Liver (tissue), 9 donors: Measurements from ENCODE around the gene BAG3. TPM values are rescaled to one million over a fixed set of nuclear protein-coding genes. Genes with fewer than 3 reads are reported as not detected.

Experiments used
- DNase-seq: peaks from one replicate; pipeline ENCODE4 v3.0.0-alpha.2; 2017; ENCODE audit warnings: low spot score
- H3K27ac ChIP-seq, 2 donors: one replicate each; pipeline ENCODE4 v1.7.0; 2013; ENCODE audit warnings: inconsistent platforms in 2 of 2, low read length in 2 of 2, control low read depth in 1 of 2, low read depth in 1 of 2, mild to moderate bottlenecking in 1 of 2
- H3K27me3 ChIP-seq, 4 donors: one replicate each; pipeline versions ENCODE4 v1.6.1 to v1.7.0; 2013; ENCODE audit warnings: low read length in 3 of 4, inconsistent platforms in 1 of 4, mild to moderate bottlenecking in 1 of 4, moderate library complexity in 1 of 4; ENCODE audit not compliant: control insufficient read depth in 4 of 4, insufficient read depth in 4 of 4
- H3K36me3 ChIP-seq, 4 donors: one replicate each; pipeline versions ENCODE4 v1.6.1 to v1.7.0; 2013; ENCODE audit warnings: low read length in 3 of 4, mild to moderate bottlenecking in 3 of 4, low read depth in 1 of 4, moderate library complexity in 1 of 4; ENCODE audit not compliant: control insufficient read depth in 4 of 4, insufficient read depth in 3 of 4
- H3K4me1 ChIP-seq, 4 donors: one replicate each; pipeline versions ENCODE4 v1.6.1 to v1.7.0; 2013; ENCODE audit warnings: low read length in 3 of 4, mild to moderate bottlenecking in 3 of 4, moderate library complexity in 1 of 4; ENCODE audit not compliant: control insufficient read depth in 4 of 4, insufficient read depth in 4 of 4
- H3K4me3 ChIP-seq, 3 donors: one replicate each; pipeline versions ENCODE4 v1.6.1 to v1.7.0; 2013; ENCODE audit warnings: low read length in 3 of 3, control low read depth in 1 of 3, low read depth in 1 of 3, mild to moderate bottlenecking in 1 of 3
- H3K9ac ChIP-seq, 2 donors: one replicate each; pipeline ENCODE4 v1.7.0; 2013; ENCODE audit warnings: low read length in 2 of 2, mild to moderate bottlenecking in 2 of 2, moderate library complexity in 2 of 2, control low read depth in 1 of 2, low read depth in 1 of 2
- H3K9me3 ChIP-seq, 4 donors: one replicate each; pipeline versions ENCODE4 v1.6.1 to v1.7.0; 2013; ENCODE audit warnings: low read length in 3 of 4; ENCODE audit not compliant: control insufficient read depth in 4 of 4
- EGR1 ChIP-seq, 2 donors: IDR thresholded peaks; 2 replicates each; pipeline ENCODE4 v1.6.1; 2016 to 2018; ENCODE audit warnings: antibody characterized with exemption in 2 of 2, low read depth in 2 of 2
- FOXA1 ChIP-seq: IDR thresholded peaks from 2 replicates; pipeline ENCODE4 v1.6.1; 2016; ENCODE audit warnings: antibody characterized with exemption
- FOXA2 ChIP-seq: IDR thresholded peaks from 2 replicates; pipeline ENCODE4 v1.6.1; 2016; ENCODE audit warnings: antibody characterized with exemption
- GABPA ChIP-seq, 2 donors: IDR thresholded peaks in 1 of 2; conservative IDR thresholded peaks in 1 of 2; 2 replicates each; pipeline ENCODE4 v1.6.1; 2016; ENCODE audit warnings: antibody characterized with exemption in 2 of 2, mild to moderate bottlenecking in 1 of 2, moderate library complexity in 1 of 2
- HNF4A ChIP-seq, 2 donors: conservative IDR thresholded peaks; 2 replicates each; pipeline ENCODE4 v1.6.1; 2016; ENCODE audit warnings: antibody characterized with exemption in 2 of 2, mild to moderate bottlenecking in 2 of 2
- HNF4G ChIP-seq: IDR thresholded peaks from 2 replicates; pipeline ENCODE4 v1.6.1; 2016; ENCODE audit warnings: antibody characterized with exemption
- JUND ChIP-seq, 2 donors: IDR thresholded peaks; 2 replicates each; pipeline ENCODE4 v1.6.1; 2016; ENCODE audit warnings: antibody characterized with exemption in 2 of 2
- NR2F2 ChIP-seq: IDR thresholded peaks from 2 replicates; pipeline ENCODE4 v1.6.1; 2016; ENCODE audit warnings: antibody characterized with exemption
- RAD21 ChIP-seq, 2 donors: IDR thresholded peaks; 2 replicates each; pipeline ENCODE4 v1.6.1; 2016; ENCODE audit warnings: antibody characterized with exemption in 2 of 2, mild to moderate bottlenecking in 2 of 2
- RXRA ChIP-seq, 2 donors: IDR thresholded peaks; 2 replicates each; pipeline ENCODE4 v1.6.1; 2017 to 2018; ENCODE audit warnings: antibody characterized with exemption in 2 of 2, mild to moderate bottlenecking in 1 of 2
- SP1 ChIP-seq: IDR thresholded peaks from 2 replicates; pipeline ENCODE4 v1.6.1; 2018; ENCODE audit warnings: antibody characterized with exemption, mild to moderate bottlenecking
- TAF1 ChIP-seq: conservative IDR thresholded peaks from 2 replicates; pipeline ENCODE4 v1.6.1; 2016; ENCODE audit warnings: antibody characterized with exemption, mild to moderate bottlenecking
- YY1 ChIP-seq: IDR thresholded peaks from 2 replicates; pipeline ENCODE4 v1.6.1; 2016; ENCODE audit warnings: antibody characterized with exemption, mild to moderate bottlenecking
- WGBS: extraction: QIAGEN DNeasy Blood & Tissue Kit; methylation state at CpG from one replicate; pipeline ENCODE4 v1.1.7; 2013; 5-methylcytosine and 5-hydroxymethylcytosine counted together
- polyA plus RNA-seq, 2 donors: library from polyadenylated mRNA; stranded (reverse) in 1 of 2; unstranded in 1 of 2; fragments of 200-250 nt in 1 of 2; fragments of >200 nt in 1 of 2; fragmentation: Nextera tagmentation in 1 of 2; extraction: Ambion mirVana in 1 of 2; gene quantifications; one replicate each; pipeline versions ENCODE4 v1.2.1 to v1.2.3, GENCODE V29; 2013 to 2015
- total RNA-seq, 2 donors: library from RNA; depleted of rRNA; stranded (reverse); fragments of >200 nt; gene quantifications; one replicate each; pipeline ENCODE4 v1.2.3, GENCODE V29; 2014
- TF ChIP-seq, protein P1 (sequence below): IDR thresholded peaks from 2 replicates; pipeline ENCODE4 v1.6.1; 2016; ENCODE audit warnings: antibody characterized with exemption, mild to moderate bottlenecking
- TF ChIP-seq, protein P2 (sequence below): IDR thresholded peaks from 2 replicates; pipeline ENCODE4 v1.6.1; 2016; ENCODE audit warnings: antibody characterized with exemption
- TF ChIP-seq, protein P3 (sequence below): fragments of 150-350 bp; IDR thresholded peaks from 2 replicates; pipeline ENCODE4 v1.5.1; 2017; ENCODE audit warnings: improper control_type of control experiment, low read depth, low read length; ENCODE audit not compliant: missing input control
- TF ChIP-seq, protein P4 (sequence below): IDR thresholded peaks from 2 replicates; pipeline ENCODE4 v1.6.1; 2016; ENCODE audit warnings: antibody characterized with exemption
- TF ChIP-seq, protein P5 (sequence below): IDR thresholded peaks from 2 replicates; pipeline ENCODE4 v1.6.1; 2016; ENCODE audit warnings: antibody characterized with exemption
- donor health status: healthy.
- donor health status: healthy.
- donor health status: healthy.
- donor health status: healthy.
- donor health status: healthy.

Gene BAG3
- total and polyA plus RNA-seq, 4 donors: 2.2 to 15.1 (median 6.3) TPM

DNA sequence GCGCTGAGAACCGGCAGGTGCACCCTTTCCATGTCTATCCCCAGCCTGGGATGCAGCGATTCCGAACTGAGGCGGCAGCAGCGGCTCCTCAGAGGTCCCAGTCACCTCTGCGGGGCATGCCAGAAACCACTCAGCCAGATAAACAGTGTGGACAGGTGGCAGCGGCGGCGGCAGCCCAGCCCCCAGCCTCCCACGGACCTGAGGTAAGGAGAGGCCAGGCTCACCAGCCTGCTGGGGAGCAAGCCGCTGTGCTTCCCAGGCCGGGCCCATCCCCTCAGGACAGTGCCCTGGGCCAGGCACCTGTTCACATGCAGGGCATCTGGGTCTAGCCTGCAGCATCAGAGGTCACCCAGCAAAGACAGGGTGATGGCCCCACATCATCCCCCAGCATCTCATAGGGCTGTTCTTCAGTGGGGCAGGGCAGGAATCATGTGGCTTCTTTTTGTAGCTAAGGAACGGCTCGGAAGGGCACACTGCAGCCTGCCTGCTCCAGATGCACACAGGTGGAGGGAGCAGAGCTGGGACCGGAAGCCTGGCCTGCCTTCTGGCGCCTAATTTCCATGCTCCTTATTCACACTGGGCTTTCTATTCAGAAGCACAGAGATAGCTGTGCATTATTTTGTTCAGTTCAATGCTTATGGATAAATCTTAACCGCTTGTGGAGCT, 18.9 kb downstream of the BAG3 start (continued):
- TF ChIP-seq, protein P1, sequence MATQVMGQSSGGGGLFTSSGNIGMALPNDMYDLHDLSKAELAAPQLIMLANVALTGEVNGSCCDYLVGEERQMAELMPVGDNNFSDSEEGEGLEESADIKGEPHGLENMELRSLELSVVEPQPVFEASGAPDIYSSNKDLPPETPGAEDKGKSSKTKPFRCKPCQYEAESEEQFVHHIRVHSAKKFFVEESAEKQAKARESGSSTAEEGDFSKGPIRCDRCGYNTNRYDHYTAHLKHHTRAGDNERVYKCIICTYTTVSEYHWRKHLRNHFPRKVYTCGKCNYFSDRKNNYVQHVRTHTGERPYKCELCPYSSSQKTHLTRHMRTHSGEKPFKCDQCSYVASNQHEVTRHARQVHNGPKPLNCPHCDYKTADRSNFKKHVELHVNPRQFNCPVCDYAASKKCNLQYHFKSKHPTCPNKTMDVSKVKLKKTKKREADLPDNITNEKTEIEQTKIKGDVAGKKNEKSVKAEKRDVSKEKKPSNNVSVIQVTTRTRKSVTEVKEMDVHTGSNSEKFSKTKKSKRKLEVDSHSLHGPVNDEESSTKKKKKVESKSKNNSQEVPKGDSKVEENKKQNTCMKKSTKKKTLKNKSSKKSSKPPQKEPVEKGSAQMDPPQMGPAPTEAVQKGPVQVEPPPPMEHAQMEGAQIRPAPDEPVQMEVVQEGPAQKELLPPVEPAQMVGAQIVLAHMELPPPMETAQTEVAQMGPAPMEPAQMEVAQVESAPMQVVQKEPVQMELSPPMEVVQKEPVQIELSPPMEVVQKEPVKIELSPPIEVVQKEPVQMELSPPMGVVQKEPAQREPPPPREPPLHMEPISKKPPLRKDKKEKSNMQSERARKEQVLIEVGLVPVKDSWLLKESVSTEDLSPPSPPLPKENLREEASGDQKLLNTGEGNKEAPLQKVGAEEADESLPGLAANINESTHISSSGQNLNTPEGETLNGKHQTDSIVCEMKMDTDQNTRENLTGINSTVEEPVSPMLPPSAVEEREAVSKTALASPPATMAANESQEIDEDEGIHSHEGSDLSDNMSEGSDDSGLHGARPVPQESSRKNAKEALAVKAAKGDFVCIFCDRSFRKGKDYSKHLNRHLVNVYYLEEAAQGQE: no peak
- TF ChIP-seq RAD21 (IDR thresholded peaks at IDR 0.05): no peak
- TF ChIP-seq HNF4A (conservative IDR thresholded peaks at IDR 0.05): no peak
- no peak for TF ChIP-seq RXRA (IDR thresholded peaks at IDR 0.05)
- TF ChIP-seq EGR1 (IDR thresholded peaks at IDR 0.05; ENCODE audit: low read depth in 2 of 2): no peak

DNA sequence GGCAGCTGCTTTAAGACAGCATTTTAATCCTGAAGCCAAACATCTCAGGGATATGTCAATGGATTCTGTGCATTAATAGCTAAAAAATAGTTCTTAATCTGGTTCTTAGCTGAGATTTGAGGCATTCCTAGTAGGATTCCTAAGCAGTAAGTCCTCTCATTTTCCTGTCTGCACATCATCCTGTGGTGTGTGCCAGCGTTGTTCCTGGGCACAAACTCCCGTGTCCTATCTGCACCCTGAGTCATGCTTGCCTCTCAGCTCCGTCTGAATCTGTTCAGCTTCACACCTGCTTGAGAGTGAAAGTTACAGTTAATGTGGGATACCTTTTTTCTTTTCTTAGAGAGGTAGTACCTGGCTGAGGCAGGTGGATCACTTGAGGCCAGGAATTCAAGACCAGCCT, 19.5 kb downstream of the BAG3 start:
- TF ChIP-seq, protein P2, sequence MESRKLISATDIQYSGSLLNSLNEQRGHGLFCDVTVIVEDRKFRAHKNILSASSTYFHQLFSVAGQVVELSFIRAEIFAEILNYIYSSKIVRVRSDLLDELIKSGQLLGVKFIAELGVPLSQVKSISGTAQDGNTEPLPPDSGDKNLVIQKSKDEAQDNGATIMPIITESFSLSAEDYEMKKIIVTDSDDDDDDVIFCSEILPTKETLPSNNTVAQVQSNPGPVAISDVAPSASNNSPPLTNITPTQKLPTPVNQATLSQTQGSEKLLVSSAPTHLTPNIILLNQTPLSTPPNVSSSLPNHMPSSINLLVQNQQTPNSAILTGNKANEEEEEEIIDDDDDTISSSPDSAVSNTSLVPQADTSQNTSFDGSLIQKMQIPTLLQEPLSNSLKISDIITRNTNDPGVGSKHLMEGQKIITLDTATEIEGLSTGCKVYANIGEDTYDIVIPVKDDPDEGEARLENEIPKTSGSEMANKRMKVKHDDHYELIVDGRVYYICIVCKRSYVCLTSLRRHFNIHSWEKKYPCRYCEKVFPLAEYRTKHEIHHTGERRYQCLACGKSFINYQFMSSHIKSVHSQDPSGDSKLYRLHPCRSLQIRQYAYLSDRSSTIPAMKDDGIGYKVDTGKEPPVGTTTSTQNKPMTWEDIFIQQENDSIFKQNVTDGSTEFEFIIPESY: no peak
- no peak for TF ChIP-seq HNF4G
- TF ChIP-seq RXRA (IDR thresholded peaks at IDR 0.05): no peak
- TF ChIP-seq, protein P3, sequence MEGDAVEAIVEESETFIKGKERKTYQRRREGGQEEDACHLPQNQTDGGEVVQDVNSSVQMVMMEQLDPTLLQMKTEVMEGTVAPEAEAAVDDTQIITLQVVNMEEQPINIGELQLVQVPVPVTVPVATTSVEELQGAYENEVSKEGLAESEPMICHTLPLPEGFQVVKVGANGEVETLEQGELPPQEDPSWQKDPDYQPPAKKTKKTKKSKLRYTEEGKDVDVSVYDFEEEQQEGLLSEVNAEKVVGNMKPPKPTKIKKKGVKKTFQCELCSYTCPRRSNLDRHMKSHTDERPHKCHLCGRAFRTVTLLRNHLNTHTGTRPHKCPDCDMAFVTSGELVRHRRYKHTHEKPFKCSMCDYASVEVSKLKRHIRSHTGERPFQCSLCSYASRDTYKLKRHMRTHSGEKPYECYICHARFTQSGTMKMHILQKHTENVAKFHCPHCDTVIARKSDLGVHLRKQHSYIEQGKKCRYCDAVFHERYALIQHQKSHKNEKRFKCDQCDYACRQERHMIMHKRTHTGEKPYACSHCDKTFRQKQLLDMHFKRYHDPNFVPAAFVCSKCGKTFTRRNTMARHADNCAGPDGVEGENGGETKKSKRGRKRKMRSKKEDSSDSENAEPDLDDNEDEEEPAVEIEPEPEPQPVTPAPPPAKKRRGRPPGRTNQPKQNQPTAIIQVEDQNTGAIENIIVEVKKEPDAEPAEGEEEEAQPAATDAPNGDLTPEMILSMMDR: no peak
- TF ChIP-seq NR2F2: no peak
- no peak for TF ChIP-seq FOXA2
- TF ChIP-seq, protein P4, sequence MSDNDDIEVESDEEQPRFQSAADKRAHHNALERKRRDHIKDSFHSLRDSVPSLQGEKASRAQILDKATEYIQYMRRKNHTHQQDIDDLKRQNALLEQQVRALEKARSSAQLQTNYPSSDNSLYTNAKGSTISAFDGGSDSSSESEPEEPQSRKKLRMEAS: no peak
- TF ChIP-seq TAF1: no peak
- TF ChIP-seq JUND (IDR thresholded peaks at IDR 0.05): no peak
- TF ChIP-seq HNF4A (conservative IDR thresholded peaks at IDR 0.05): no peak
- no peak for TF ChIP-seq YY1
- no peak for TF ChIP-seq EGR1 (IDR thresholded peaks at IDR 0.05; ENCODE audit: low read depth in 2 of 2)
- no peak for TF ChIP-seq FOXA1
- TF ChIP-seq, protein P5, sequence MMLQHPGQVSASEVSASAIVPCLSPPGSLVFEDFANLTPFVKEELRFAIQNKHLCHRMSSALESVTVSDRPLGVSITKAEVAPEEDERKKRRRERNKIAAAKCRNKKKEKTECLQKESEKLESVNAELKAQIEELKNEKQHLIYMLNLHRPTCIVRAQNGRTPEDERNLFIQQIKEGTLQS: no peak
- TF ChIP-seq SP1: no peak
- TF ChIP-seq GABPA (IDR thresholded peaks at IDR 0.05 in 1 of 2, conservative IDR thresholded peaks at IDR 0.05 in 1 of 2): no peak
- TF ChIP-seq RAD21 (IDR thresholded peaks at IDR 0.05): no peak
- TF ChIP-seq, protein P1: no peak
- 90% methylated on average over 3 of the region's 3 CpGs for WGBS
- H3K27me3 ChIP-seq: no peaks in the 10 kb centered on the region
- no peak for DNase-seq
- peaks cover 0 to 6% (median 3%) of the 10 kb centered on the region in 4 donors for H3K4me1 ChIP-seq
- no peak overlapping the region for H3K4me3 ChIP-seq
- H3K36me3 ChIP-seq: peaks cover 16 to 51% (median 25%) of the 10 kb centered on the region in 4 donors
- no peaks in the 10 kb centered on the region for H3K9me3 ChIP-seq
- H3K27ac ChIP-seq: no peak overlapping the region
- no peak overlapping the region for H3K9ac ChIP-seq
